VCaP (cell line): Measurements from ENCODE around the gene C11orf98.
"Not testable (repeated sequence)": the region's sequence is repeated elsewhere in the genome, so short reads cannot be mapped to it uniquely, and the experiment has no call there.

Experiments used
- H3K27ac ChIP-seq: fragments of 450-650 bp; 2 replicates; pipeline ENCODE4 v1.5.1; 2017
- TF ChIP-seq, protein P1 (sequence below): fragments of 450-650 bp; conservative IDR thresholded peaks from 2 replicates; pipeline ENCODE4 v1.5.1; 2017; ENCODE audit warnings: mild to moderate bottlenecking, moderate library complexity

Gene C11orf98

DNA sequence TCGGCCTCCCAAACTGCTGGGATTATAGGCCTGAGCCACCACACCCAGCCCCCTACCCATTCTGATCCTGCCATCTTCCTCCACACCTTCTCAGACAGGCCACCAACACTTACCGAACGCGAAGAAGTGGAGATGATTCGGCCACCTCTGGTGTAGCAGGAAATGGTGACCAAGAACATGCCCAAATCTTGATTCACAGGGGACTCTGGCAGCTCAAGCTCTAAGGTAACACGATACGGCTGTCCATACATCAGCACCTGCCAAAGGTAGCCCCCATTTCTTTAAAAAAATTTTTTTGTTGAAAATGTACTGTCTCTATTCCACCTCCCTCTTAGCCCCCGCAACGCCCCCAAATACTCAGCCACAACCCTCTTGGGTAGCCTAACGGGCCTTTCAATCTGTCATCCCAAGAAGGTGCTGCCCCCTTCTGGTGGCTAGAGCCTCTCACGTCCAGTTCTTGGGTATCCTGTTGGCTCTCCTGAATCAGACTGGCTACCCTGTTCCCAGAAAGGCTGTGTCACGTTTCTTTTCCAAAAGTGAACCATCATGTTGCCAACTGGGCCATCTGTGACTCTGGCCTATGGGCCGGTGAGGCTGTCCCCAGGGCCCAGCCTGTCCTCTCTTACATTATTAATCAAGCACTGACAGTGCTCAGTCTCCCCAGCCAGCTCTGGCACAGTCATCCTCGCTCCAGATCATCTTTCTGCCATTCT, 29.6 kb upstream of the C11orf98 start:
- TF ChIP-seq, protein P1, sequence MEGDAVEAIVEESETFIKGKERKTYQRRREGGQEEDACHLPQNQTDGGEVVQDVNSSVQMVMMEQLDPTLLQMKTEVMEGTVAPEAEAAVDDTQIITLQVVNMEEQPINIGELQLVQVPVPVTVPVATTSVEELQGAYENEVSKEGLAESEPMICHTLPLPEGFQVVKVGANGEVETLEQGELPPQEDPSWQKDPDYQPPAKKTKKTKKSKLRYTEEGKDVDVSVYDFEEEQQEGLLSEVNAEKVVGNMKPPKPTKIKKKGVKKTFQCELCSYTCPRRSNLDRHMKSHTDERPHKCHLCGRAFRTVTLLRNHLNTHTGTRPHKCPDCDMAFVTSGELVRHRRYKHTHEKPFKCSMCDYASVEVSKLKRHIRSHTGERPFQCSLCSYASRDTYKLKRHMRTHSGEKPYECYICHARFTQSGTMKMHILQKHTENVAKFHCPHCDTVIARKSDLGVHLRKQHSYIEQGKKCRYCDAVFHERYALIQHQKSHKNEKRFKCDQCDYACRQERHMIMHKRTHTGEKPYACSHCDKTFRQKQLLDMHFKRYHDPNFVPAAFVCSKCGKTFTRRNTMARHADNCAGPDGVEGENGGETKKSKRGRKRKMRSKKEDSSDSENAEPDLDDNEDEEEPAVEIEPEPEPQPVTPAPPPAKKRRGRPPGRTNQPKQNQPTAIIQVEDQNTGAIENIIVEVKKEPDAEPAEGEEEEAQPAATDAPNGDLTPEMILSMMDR, result peak; percentile 83
- no peak overlapping the region for H3K27ac ChIP-seq

DNA sequence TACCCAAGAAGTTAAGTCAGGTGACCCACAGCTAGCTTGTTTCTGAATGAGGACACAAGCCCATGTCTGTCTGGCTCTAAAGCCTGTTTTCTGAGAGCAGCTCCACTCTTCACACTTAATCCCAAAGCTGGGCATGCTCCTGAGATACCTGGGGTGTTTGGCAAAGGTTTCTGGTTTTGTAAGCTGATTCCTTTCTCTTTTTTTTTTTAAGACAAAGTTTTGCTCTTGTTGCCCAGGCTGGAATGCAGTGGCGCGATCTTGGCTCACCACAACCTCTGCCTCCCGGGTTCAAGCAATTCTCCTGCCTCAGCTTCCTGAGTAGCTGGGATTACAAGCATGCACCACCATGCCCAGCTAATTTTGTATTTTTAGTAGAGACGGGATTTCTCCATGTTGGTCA, 28.6 kb upstream of the C11orf98 start:
- not testable (repeated sequence) for H3K27ac ChIP-seq

GRCh38 chr11:62689421-62690183, 24.6 kb upstream of the C11orf98 start, which contains the start of gene LRRN4CL:
TSS of gene LRRN4CL (minus strand) at chr11:62689530. CDS start at chr11:62688508, 1,022 bp downstream.
- TF ChIP-seq, protein P1, result no peak
- no peak within 1 kb of the TSS for H3K27ac ChIP-seq

DNA sequence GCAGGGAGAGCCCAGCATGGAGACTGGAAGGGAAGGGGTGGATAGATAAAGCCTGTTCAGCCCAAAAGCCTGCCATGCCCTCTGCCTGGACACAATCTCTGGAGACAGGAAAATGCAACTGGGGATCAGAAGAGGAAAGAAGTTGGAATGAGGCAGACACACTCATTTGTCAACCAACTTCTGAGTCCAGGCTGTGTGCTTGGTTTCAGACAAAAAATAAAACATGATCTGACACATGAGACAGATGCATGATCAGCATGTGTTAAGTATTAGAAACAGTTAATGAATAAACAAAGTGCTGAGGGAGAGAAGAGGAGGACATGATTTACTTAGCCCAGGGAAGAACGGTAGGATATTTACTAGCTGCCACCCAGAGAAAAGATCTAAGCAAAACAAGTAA, 23.5 kb upstream of the C11orf98 start:
- no peak overlapping the region for H3K27ac ChIP-seq
- TF ChIP-seq, protein P1, result no peak

- TF ChIP-seq, protein P1, result no peak
These were observed 22.7 kb upstream of the C11orf98 start for GRCh38 chr11:62687508-62688396.

GRCh38 chr11:62682518-62682917, 17.5 kb upstream of the C11orf98 start:
- TF ChIP-seq, protein P1, result no peak
- no peak overlapping the region for H3K27ac ChIP-seq

More at GRCh38 chr11:62687508-62688396, 22.7 kb upstream of the C11orf98 start:
- no peak overlapping the region for H3K27ac ChIP-seq

DNA sequence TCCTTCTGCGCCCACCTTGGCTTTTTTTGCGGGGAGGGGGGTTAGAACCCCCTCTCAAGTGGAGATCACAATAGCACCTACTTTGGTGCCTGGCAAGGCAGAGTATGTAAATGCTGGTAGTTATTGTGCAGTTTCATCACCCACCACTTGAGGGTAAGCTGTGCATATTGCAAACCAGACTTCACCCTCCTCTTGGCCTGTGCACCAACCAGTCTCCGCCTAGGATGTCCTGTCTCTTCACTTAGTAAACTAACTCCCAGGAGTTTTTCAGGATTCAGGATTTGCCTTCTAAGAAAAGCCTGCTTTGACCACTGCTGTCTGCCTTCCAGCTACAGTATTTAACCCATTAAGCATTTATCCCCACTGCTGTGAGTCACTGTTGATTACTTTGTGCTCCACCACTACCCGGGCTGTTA, 15.8 kb upstream of the C11orf98 start:
- H3K27ac ChIP-seq, result peak overlapping the region; percentile 88
- TF ChIP-seq, protein P1, result peak; percentile 73
